GM23248 (cell line): ENCODE data around the gene DPP10. TPM values are rescaled to one million over a fixed set of nuclear protein-coding genes. Genes with fewer than 3 reads are reported as not detected.

Experiments
- DNase-seq: peaks from one replicate; pipeline ENCODE4 v3.0.0-alpha.2; 2015
- H2AFZ ChIP-seq: fragments of 200-600 bp; sonication (generic); 2 replicates; pipeline ENCODE4 v1.6.1; 2016; ENCODE audit warnings: antibody characterized with exemption
- H3F3A ChIP-seq: fragments of 200-600 bp; sonication (generic); 2 replicates; pipeline ENCODE4 v1.6.1; 2016; ENCODE audit warnings: mild to moderate bottlenecking, antibody characterized with exemption, mixed run types; ENCODE audit not compliant: insufficient read depth
- H3K27ac ChIP-seq: fragments of 200-600 bp; sonication (generic); 2 replicates; pipeline ENCODE4 v1.5.1; 2016; ENCODE audit warnings: mild to moderate bottlenecking
- H3K27me3 ChIP-seq: fragments of 200-600 bp; sonication (generic); replicated peaks from 2 replicates; pipeline ENCODE4 v1.6.1; 2016; ENCODE audit warnings: mild to moderate bottlenecking; ENCODE audit not compliant: insufficient read depth
- H3K36me3 ChIP-seq: fragments of 200-600 bp; sonication (generic); 2 replicates; pipeline ENCODE4 v1.6.1; 2016; ENCODE audit warnings: low read depth, mild to moderate bottlenecking
- H3K4me1 ChIP-seq: fragments of 200-600 bp; sonication (generic); 2 replicates; pipeline ENCODE4 v1.6.1; 2016; ENCODE audit warnings: mild to moderate bottlenecking; ENCODE audit not compliant: insufficient read depth
- H3K4me2 ChIP-seq: fragments of 200-600 bp; sonication (generic); one replicate; pipeline ENCODE4 v1.6.1; 2016; ENCODE audit warnings: mild to moderate bottlenecking; ENCODE audit not compliant: unreplicated experiment
- H3K4me3 ChIP-seq: fragments of 200-600 bp; sonication (generic); 2 replicates; pipeline ENCODE4 v1.5.1; 2016; ENCODE audit warnings: mild to moderate bottlenecking
- H3K79me2 ChIP-seq: fragments of 200-600 bp; sonication (generic); 2 replicates; pipeline ENCODE4 v1.6.1; 2016; ENCODE audit warnings: mild to moderate bottlenecking; ENCODE audit not compliant: insufficient read depth
- H3K9ac ChIP-seq: fragments of 200-600 bp; sonication (generic); 2 replicates; pipeline ENCODE4 v1.6.1; 2016; ENCODE audit warnings: mild to moderate bottlenecking
- H3K9me2 ChIP-seq: fragments of 200-600 bp; sonication (generic); 2 replicates; pipeline ENCODE4 v1.6.1; 2016; ENCODE audit warnings: mixed run types, mild to moderate bottlenecking, moderate library complexity; ENCODE audit not compliant: insufficient read depth
- H3K9me3 ChIP-seq: fragments of 200-600 bp; sonication (generic); one replicate; pipeline ENCODE4 v1.6.1; 2017; ENCODE audit warnings: low read depth
- H4K20me1 ChIP-seq: fragments of 200-600 bp; sonication (generic); 2 replicates; pipeline ENCODE4 v1.6.0; 2016; ENCODE audit not compliant: insufficient read depth
- EZH2 ChIP-seq: fragments of 200-600 bp; sonication (generic); IDR thresholded peaks from 2 replicates; pipeline ENCODE4 v1.6.1; 2018; ENCODE audit warnings: antibody characterized with exemption, mild to moderate bottlenecking; ENCODE audit not compliant: insufficient read depth, poor library complexity, severe bottlenecking
- EZH2phosphoT487 ChIP-seq: fragments of 200-600 bp; sonication (generic); IDR thresholded peaks from 2 replicates; pipeline ENCODE4 v1.6.1; 2018; ENCODE audit warnings: antibody characterized with exemption, moderate library complexity, mild to moderate bottlenecking, low read depth; ENCODE audit not compliant: insufficient read depth
- WGBS, 2 experiments: methylation state at CpG; one replicate each; pipeline ENCODE4 v1.1.6; 2015 to 2017; ENCODE audit warnings: low lambda C conversion rate in 2 of 2, low coverage in 1 of 2; ENCODE audit errors: missing lambda C conversion rate in 2 of 2; 5-methylcytosine and 5-hydroxymethylcytosine counted together
- in situ Hi-C: fragments of 300-500 bp; cut with MboI; formaldehyde crosslinking; loops from 2 replicates; pipeline ENCODE4 v1.15.0; 2020
- polyA plus RNA-seq: library from polyadenylated mRNA; unstranded; fragments of >200 nt; fragmentation: Nextera tagmentation; extraction: Ambion mirVana; gene quantifications from 2 replicates; pipeline ENCODE4 v1.2.1, GENCODE V29; 2016
- total RNA-seq: library from RNA; depleted of rRNA; stranded (reverse); fragments of >200 nt; shearing (Covaris generic); gene quantifications from 2 replicates; pipeline ENCODE4 v1.2.3, GENCODE V29; 2014

The DPP10 gene
- total and polyA plus RNA-seq, 2 experiments from 2014 or later = not detected

- no peak overlapping the region for H2AFZ ChIP-seq
- H3K9me2 ChIP-seq = no peaks in the 10 kb centered on the region
- WGBS, 2 experiments = 17 to 21% methylated on average over 2 of the region's 2 CpGs
- no peak overlapping the region for H3K9ac ChIP-seq
- H3K36me3 ChIP-seq = no peaks in the 10 kb centered on the region
- no peaks in the 10 kb centered on the region for H3K27me3 ChIP-seq
- no peak for DNase-seq
- no peaks in the 10 kb centered on the region for H3K4me1 ChIP-seq
- H3K27ac ChIP-seq = no peak overlapping the region
- no peaks in the 10 kb centered on the region for H4K20me1 ChIP-seq
- no peaks in the 10 kb centered on the region for H3K9me3 ChIP-seq
- no peaks in the 10 kb centered on the region for H3K79me2 ChIP-seq
- H3F3A ChIP-seq = no peaks in the 10 kb centered on the region
- no peak overlapping the region for H3K4me3 ChIP-seq
- H3K4me2 ChIP-seq = no peak overlapping the region
- TF ChIP-seq EZH2phosphoT487 (no peak), EZH2 (no peak)
- in situ Hi-C loops = no loop called here
Measured at GRCh38 chr2:115115135-115115534, 672.7 kb downstream of the DPP10 start.

GRCh38 chr2:115118306-115118705 lies 675.9 kb downstream of the DPP10 start:
- no peak overlapping the region for H2AFZ ChIP-seq
- H3F3A ChIP-seq = no peaks in the 10 kb centered on the region
- no peaks in the 10 kb centered on the region for H3K27me3 ChIP-seq
- H3K36me3 ChIP-seq = no peaks in the 10 kb centered on the region
- H3K9me3 ChIP-seq = no peaks in the 10 kb centered on the region
- TF ChIP-seq EZH2phosphoT487 = no peak
- TF ChIP-seq EZH2 = no peak
- H3K9ac ChIP-seq = no peak overlapping the region
- no peak overlapping the region for H3K4me2 ChIP-seq
- H3K79me2 ChIP-seq = no peaks in the 10 kb centered on the region
- no peak for DNase-seq
- H3K4me1 ChIP-seq = no peaks in the 10 kb centered on the region
- in situ Hi-C loops = no loop called here
- H3K27ac ChIP-seq = no peak overlapping the region
- 17 to 22% methylated on average over 2 of the region's 2 CpGs for WGBS, 2 experiments
- no peak overlapping the region for H3K4me3 ChIP-seq
- H4K20me1 ChIP-seq = no peaks in the 10 kb centered on the region
- no peaks in the 10 kb centered on the region for H3K9me2 ChIP-seq

GRCh38 chr2:115119086-115119485 lies 676.6 kb downstream of the DPP10 start:
- TF ChIP-seq EZH2 (no peak), EZH2phosphoT487 (no peak)
- 0 to 4% methylated on average over 1 of the region's 1 CpG for WGBS, 2 experiments

GRCh38 chr2:115122701-115123100 lies 680.3 kb downstream of the DPP10 start:
- no peaks in the 10 kb centered on the region for H3K36me3 ChIP-seq

More at GRCh38 chr2:115119086-115119485, 676.6 kb downstream of the DPP10 start:
- no peak overlapping the region for H3K27ac ChIP-seq
- H3K79me2 ChIP-seq = no peaks in the 10 kb centered on the region
- no peaks in the 10 kb centered on the region for H3K27me3 ChIP-seq
- no peaks in the 10 kb centered on the region for H4K20me1 ChIP-seq
- no peak overlapping the region for H3K4me2 ChIP-seq
- no peaks in the 10 kb centered on the region for H3K9me3 ChIP-seq
- H3F3A ChIP-seq = no peaks in the 10 kb centered on the region
- H3K9me2 ChIP-seq = no peaks in the 10 kb centered on the region
- no peak overlapping the region for H3K9ac ChIP-seq
- no peak overlapping the region for H3K4me3 ChIP-seq
- in situ Hi-C loops = no loop called here
- no peaks in the 10 kb centered on the region for H3K4me1 ChIP-seq
- no peaks in the 10 kb centered on the region for H3K36me3 ChIP-seq
- no peak for DNase-seq
- no peak overlapping the region for H2AFZ ChIP-seq

GRCh38 chr2:115124817-115125216 lies 682.4 kb downstream of the DPP10 start:
- Histone ChIP-seq H3K4me3 (no peak overlapping the region), H3K27ac (no peak overlapping the region), H3K4me2 (no peak overlapping the region), H3K9me3 (no peaks in the 10 kb centered on the region), H3K4me1 (no peaks in the 10 kb centered on the region), H3K9me2 (no peaks in the 10 kb centered on the region), H3K9ac (no peak overlapping the region), H3F3A (no peaks in the 10 kb centered on the region), H3K79me2 (no peaks in the 10 kb centered on the region), H2AFZ (no peak overlapping the region), H3K27me3 (no peaks in the 10 kb centered on the region), H4K20me1 (no peaks in the 10 kb centered on the region), H3K36me3 (no peaks in the 10 kb centered on the region)
- whole genome bisulfite sequencing, 2 experiments = 8 to 14% methylated on average over 1 of the region's 1 CpG
- in situ Hi-C loops = no loop called here
- no peak for TF ChIP-seq EZH2phosphoT487
- no peak for TF ChIP-seq EZH2
- no peak for DNase-seq

More at GRCh38 chr2:115122701-115123100, 680.3 kb downstream of the DPP10 start:
- no peaks in the 10 kb centered on the region for H3K27me3 ChIP-seq
- H3K9ac ChIP-seq = no peak overlapping the region
- H3K4me3 ChIP-seq = no peak overlapping the region
- no peaks in the 10 kb centered on the region for H3K9me2 ChIP-seq
- H2AFZ ChIP-seq = no peak overlapping the region
- H3K4me2 ChIP-seq = no peak overlapping the region
- H3K79me2 ChIP-seq = no peaks in the 10 kb centered on the region
- H4K20me1 ChIP-seq = no peaks in the 10 kb centered on the region
- H3K27ac ChIP-seq = no peak overlapping the region
- no peak for DNase-seq
- WGBS, 2 experiments = 19 to 38% methylated on average over 2 of the region's 2 CpGs
- TF ChIP-seq EZH2phosphoT487 (no peak), EZH2 (no peak)
- in situ Hi-C loops = no loop called here
- no peaks in the 10 kb centered on the region for H3K4me1 ChIP-seq
- no peaks in the 10 kb centered on the region for H3F3A ChIP-seq
- H3K9me3 ChIP-seq = no peaks in the 10 kb centered on the region
